GM12892 (cell line): ENCODE measurements around the gene MID1IP1.

Source experiments
- POLR2A ChIP-seq: IDR thresholded peaks from 2 replicates; pipeline ENCODE4 v1.6.1; 2011; ENCODE audit warnings: low read depth, low read length, control low read depth
- POLR2AphosphoS5 ChIP-seq: IDR thresholded peaks from 2 replicates; pipeline ENCODE4 v1.6.1; 2011; ENCODE audit warnings: low read depth, low read length, control low read depth
- TAF1 ChIP-seq: IDR thresholded peaks from 2 replicates; pipeline ENCODE4 v1.6.1; 2011; ENCODE audit warnings: low read depth, mild to moderate bottlenecking, control low read depth, low read length, borderline replicate concordance

GRCh38 chrX:38774249-38774648 lies 27.0 kb upstream of the MID1IP1 start:
- TF ChIP-seq POLR2A (no peak), POLR2AphosphoS5 (no peak), TAF1 (no peak)
